HG03066 (cell line): ENCODE data around the gene NCR3LG1.
"Not testable (repeated sequence)": the region's sequence is repeated elsewhere in the genome, so short reads cannot be mapped to it uniquely, and the experiment has no call there.

Source experiments
- ATAC-seq: cut with Tn5 transposase; IDR thresholded peaks from one replicate; pipeline ENCODE4 v1.9.1; 2021; ENCODE audit warnings: low read depth; ENCODE audit not compliant: unreplicated experiment

Gene NCR3LG1

GRCh38 chr11:17408026-17408425, 56.4 kb downstream of the NCR3LG1 start:
- no peak for ATAC-seq

GRCh38 chr11:17408641-17409040, 57.0 kb downstream of the NCR3LG1 start:
- ATAC-seq, result no peak

- ATAC-seq, result no peak
Measured at GRCh38 chr11:17410606-17411379, 59.2 kb downstream of the NCR3LG1 start.

GRCh38 chr11:17411418-17411817, 59.8 kb downstream of the NCR3LG1 start:
- no peak for ATAC-seq

DNA sequence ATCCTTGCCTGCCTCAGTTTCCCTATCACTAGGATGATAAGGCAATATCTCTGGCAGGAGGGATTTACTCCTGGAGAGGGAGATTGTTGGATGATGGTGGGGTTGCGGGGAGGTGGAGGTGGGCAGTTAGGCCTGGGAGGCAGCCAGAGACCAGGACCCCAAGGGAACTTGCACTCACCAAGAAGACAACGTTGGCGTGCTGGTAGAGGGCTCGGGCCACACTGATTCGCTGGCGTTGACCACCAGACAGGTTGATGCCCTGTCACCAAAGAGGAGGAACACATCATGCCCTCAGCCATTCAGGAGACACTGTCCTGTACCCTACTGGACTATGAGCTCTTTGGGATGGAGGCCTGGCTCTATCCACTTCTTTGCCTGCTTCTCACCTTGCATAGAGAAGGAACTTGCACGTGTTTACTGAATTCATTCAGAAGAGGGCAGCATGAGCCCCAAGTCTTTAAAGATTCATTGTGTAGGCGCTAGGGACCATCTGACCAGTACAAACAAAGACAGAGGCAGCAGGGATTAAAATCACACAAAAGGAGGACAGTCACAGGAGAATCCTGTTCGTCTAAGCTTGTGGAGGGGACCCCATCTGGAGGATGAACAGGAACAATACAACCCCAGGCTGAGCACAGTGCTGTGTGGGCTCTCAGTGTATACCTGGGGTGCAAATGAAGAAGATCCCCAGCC, 61.0 kb downstream of the NCR3LG1 start:
- no peak for ATAC-seq

DNA sequence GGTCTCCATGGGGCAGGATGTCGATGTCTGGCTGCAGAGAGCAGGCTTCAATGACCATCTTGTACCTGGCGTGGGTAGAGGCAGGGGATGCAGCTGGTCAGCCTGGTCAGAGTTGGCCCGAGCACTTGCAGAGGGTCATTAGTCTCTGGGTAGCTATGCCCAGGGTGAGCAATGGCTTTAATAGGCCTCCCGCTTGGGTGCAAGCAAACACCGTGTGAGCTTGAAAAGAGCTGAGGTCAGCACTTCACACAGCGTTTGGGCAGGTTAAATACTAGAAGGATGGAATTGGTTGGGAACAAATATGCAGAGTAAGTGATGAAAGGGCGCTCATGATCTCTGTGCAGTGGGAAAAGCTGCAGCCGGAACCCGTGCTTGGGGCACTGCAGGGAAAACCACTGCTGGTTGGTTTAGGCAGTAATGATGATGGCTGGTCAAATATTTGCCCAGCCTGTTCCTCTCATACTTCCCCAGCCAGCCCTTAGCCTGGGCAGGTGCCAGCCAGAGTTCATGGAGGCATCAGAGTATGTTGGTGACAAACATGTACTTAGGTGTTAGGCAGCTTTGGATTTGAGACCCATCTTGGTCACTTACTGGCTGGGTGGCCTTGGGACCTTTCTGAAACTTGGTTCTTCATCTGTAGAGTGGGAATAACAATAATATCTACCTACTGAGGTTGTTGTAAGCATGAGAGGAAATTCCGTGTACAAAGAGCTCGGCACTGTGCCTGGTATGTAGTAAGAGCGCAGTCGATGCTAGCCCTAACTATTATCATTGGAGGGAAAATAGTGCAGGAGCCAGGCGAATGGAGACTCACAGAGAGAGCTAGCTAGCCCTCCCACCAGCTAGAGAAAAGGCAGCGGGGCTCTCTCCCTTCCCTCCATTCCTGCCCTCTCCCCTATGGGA, 62.1 kb downstream of the NCR3LG1 start:
- ATAC-seq, result no peak

DNA sequence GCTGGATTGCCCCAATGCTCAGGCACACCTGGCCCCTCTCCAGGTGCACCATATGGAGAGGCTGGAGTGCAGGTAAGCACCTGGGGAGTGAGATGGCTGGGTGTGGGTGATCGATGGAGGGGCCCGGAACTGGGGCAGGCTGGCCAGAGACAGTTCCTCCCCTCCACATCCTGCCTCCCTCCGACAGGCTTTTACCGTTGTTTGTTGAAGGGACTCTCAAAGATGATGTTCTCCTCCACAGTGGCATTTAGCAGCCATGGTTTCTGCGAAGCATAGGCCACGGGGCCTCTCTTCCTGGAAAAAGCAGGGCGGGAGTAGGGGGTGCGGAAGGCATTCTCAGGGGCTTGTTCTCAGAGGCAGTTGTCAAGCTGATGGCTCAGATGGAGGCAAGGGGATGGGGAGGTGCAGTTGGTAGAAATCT, 62.7 kb downstream of the NCR3LG1 start:
- no peak for ATAC-seq

DNA sequence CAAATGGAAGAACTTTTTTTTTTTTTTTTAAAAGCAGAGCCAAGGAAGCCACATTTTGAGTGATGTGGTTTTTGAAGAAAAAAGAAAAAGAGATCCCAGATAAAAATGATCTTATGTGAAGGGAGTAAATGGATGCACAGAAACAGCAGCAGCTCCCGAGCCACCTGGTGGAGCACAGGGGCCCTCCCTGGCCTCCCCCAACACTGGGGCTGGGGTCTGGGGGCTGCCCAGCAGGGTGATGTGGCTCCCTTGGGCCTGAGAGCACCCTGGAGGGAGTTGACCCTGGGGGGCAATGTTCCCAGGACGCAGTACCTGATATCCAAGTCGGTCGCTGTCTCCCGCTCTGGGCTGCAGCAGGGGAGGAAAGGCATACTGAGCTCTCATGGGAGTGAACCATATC, 63.4 kb downstream of the NCR3LG1 start:
- no peak for ATAC-seq

DNA sequence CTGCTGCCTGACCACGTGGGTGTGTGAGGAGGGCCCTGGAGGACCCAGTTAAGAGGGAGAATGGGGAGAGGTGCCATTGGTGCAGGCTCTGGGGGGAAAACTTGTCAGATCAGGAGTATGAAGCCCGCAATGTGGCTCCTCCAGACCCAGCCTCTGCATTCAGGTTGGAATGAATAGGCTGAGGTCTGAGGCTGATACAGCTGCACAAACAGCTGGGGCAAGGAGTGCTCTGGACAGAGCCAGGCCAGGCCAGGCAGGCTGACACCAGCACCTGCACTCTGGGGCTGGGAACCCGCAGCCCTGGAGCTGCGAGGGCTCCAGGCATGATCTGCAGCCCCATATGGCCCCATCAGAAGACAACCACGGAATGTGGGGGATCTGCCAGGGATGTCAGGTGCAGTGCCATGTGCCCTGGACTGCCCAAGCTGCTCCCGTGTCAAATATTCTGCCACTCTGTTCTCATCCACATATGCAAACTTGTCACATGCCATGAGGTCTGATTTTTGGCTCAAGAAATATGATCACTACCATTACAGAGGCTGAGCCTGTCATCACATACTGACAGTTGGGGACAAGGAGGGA, 64.0 kb downstream of the NCR3LG1 start:
- no peak for ATAC-seq

DNA sequence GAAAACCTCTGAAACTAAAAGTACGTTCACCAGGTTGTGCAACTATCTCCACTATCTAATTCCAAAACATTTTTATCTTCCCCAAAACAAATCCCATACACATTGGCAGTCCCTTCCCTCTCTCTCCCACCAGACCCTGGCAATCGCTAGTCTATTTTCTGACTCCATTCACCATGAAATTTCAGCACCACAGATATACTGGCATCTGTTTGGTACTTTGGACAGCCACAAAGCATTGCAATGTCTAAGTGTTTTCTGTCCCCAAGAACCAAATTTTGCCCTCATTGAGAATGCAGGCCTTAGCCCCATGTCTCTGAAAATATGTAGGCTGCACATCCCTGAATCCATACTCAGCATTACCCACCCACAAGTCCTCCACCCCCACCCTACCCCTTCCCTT, 64.9 kb downstream of the NCR3LG1 start:
- no peak for ATAC-seq

- no peak for ATAC-seq
Measured at GRCh38 chr11:17418444-17419081, 67.0 kb downstream of the NCR3LG1 start.

GRCh38 chr11:17421781-17422180, 70.2 kb downstream of the NCR3LG1 start:
- ATAC-seq, result no peak

GRCh38 chr11:17423533-17424310, 72.1 kb downstream of the NCR3LG1 start:
- ATAC-seq, result no peak

DNA sequence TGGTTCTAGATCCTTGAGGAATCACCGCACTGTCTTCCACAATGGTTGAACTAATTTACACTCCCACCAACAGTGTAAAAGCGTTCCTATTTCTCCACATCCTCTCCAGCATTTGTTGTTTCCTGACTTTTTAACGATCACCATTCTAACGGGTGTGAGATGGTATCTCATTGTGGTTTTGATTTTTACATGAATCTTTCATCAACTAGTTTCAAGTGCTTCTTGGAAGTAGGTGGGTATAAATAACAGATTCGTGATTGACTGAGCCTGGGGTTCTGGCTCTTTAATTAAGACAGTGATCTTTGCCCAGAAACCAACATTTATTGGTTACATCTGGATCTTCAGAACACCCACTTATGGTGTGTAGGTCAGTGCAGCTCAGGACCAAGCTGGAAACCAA, 74.6 kb downstream of the NCR3LG1 start:
- not testable (repeated sequence) for ATAC-seq
